ENCODE results near the gene HSFX3.
"Not testable (repeated sequence)": the region's sequence is repeated elsewhere in the genome, so short reads cannot be mapped to it uniquely, and the experiment has no call there.

DNA sequence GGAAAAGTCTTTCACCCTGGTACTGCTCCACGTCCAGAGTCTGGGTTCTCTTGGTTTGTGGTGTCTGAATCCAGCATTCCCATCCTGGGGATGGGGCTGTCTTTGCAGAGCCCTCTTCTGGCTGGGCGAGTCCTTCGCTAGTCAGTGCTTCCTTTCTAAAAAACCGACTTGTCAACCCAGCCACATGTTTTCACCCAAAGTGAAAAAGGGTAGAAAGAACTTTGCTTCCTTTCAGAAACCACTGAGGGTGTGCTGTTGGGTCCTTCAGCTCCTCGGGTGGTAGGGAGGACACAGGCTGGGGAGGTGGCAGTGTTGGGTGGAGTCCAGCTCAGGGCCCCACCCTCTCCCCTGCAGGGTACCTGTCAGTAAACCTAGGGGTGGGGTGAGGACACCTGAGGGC is 23.8 kb downstream of the HSFX3 start:
- not testable (repeated sequence) for TF ChIP-seq CTCF (IDR thresholded peaks at IDR 0.05; ENCODE audit: insufficient read depth, low read length, poor library complexity, severe bottlenecking); EZH2phosphoT487 (conservative IDR thresholded peaks at IDR 0.05; ENCODE audit: low read length)
